HG03159 (cell line): ENCODE measurements around the gene SVEP1.
"Not testable (repeated sequence)": the region's sequence is repeated elsewhere in the genome, so short reads cannot be mapped to it uniquely, and the experiment has no call there.

Experiments
- ATAC-seq: cut with Tn5 transposase; IDR thresholded peaks from one replicate; pipeline ENCODE4 v1.9.1; 2021; ENCODE audit warnings: mild to moderate bottlenecking, moderate library complexity; ENCODE audit not compliant: unreplicated experiment

The SVEP1 gene

GRCh38 chr9:110579862-110580219 is 300 bp upstream of the SVEP1 start:
- no peak for ATAC-seq

GRCh38 chr9:110578575-110579033 is 937 bp downstream of the SVEP1 start:
- no peak for ATAC-seq

GRCh38 chr9:110575945-110576344 is 3.6 kb downstream of the SVEP1 start:
- ATAC-seq, result no peak

- no peak for ATAC-seq
These were observed 4.4 kb downstream of the SVEP1 start for GRCh38 chr9:110575169-110575568.

- ATAC-seq, result no peak
These were observed 6.2 kb downstream of the SVEP1 start for GRCh38 chr9:110573305-110573704.

- no peak for ATAC-seq
These were observed 7.6 kb downstream of the SVEP1 start for GRCh38 chr9:110571801-110572483.

- no peak for ATAC-seq
These were observed 13.4 kb downstream of the SVEP1 start for GRCh38 chr9:110566156-110566555.

- no peak for ATAC-seq
These were observed 17.7 kb downstream of the SVEP1 start for GRCh38 chr9:110561826-110562225.

- no peak for ATAC-seq
These were observed 19.7 kb downstream of the SVEP1 start for GRCh38 chr9:110559869-110560268.

GRCh38 chr9:110555551-110556331 is 23.8 kb downstream of the SVEP1 start:
- no peak for ATAC-seq

- no peak for ATAC-seq
These were observed 33.1 kb downstream of the SVEP1 start for GRCh38 chr9:110546411-110546871.

- no peak for ATAC-seq
These were observed 33.8 kb downstream of the SVEP1 start for GRCh38 chr9:110545705-110546104.

GRCh38 chr9:110543631-110544051 is 35.9 kb downstream of the SVEP1 start:
- ATAC-seq, result no peak

GRCh38 chr9:110541950-110542349 is 37.6 kb downstream of the SVEP1 start:
- ATAC-seq, result no peak

- ATAC-seq, result no peak
These were observed 40.9 kb downstream of the SVEP1 start for GRCh38 chr9:110538647-110539041.

- ATAC-seq, result no peak
These were observed 41.5 kb downstream of the SVEP1 start for GRCh38 chr9:110537841-110538646.

GRCh38 chr9:110536822-110537221 is 42.7 kb downstream of the SVEP1 start:
- ATAC-seq, result no peak

- not testable (repeated sequence) for ATAC-seq
These were observed 45.4 kb downstream of the SVEP1 start for GRCh38 chr9:110534162-110534561.

GRCh38 chr9:110532908-110533665 is 46.5 kb downstream of the SVEP1 start:
- ATAC-seq, result no peak

- no peak for ATAC-seq
These were observed 47.8 kb downstream of the SVEP1 start for GRCh38 chr9:110531776-110532175.

GRCh38 chr9:110531241-110531640 is 48.3 kb downstream of the SVEP1 start:
- not testable (repeated sequence) for ATAC-seq
